ENCODE data around the gene MON1A.

DNA sequence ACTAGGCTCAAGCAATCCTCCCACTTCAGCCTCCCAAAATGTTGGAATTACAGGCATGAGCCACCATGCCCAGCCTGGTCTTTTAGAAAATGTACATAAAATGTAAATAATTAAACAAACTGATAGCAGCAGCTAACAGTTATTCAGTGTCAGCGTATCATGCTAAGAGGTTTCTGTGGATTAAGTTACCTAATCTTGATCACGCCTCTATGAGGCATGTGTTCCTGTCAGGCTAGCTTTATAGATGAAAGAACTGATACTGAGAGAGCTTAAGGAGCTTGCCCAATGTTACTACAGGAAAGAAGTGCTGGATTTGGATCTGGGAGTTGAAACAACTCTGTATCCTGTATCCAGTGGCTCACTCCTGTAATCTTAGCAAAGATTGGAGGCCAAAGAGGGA, 14.7 kb downstream of the MON1A start:
- TF ChIP-seq, protein P1, sequence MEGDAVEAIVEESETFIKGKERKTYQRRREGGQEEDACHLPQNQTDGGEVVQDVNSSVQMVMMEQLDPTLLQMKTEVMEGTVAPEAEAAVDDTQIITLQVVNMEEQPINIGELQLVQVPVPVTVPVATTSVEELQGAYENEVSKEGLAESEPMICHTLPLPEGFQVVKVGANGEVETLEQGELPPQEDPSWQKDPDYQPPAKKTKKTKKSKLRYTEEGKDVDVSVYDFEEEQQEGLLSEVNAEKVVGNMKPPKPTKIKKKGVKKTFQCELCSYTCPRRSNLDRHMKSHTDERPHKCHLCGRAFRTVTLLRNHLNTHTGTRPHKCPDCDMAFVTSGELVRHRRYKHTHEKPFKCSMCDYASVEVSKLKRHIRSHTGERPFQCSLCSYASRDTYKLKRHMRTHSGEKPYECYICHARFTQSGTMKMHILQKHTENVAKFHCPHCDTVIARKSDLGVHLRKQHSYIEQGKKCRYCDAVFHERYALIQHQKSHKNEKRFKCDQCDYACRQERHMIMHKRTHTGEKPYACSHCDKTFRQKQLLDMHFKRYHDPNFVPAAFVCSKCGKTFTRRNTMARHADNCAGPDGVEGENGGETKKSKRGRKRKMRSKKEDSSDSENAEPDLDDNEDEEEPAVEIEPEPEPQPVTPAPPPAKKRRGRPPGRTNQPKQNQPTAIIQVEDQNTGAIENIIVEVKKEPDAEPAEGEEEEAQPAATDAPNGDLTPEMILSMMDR (conservative IDR thresholded peaks at IDR 0.05 in 1 of 2, IDR thresholded peaks at IDR 0.05 in 1 of 2; ENCODE audit: extremely low read depth in 1 of 2, insufficient read depth in 1 of 2, low read depth in 1 of 2, low read length in 2 of 2), result no peak
- TF ChIP-seq EZH2 (IDR thresholded peaks at IDR 0.05; ENCODE audit: borderline replicate concordance, low read length), result no peak

All from mammary epithelial cell (primary cell).